ENCODE measurements around the gene DICER1. TPM values are rescaled to one million over a fixed set of nuclear protein-coding genes. Genes with fewer than 3 reads are reported as not detected.

DICER1 gene
- total RNA-seq, 1 experiment from 2014 or later, result 32.7 TPM

DNA sequence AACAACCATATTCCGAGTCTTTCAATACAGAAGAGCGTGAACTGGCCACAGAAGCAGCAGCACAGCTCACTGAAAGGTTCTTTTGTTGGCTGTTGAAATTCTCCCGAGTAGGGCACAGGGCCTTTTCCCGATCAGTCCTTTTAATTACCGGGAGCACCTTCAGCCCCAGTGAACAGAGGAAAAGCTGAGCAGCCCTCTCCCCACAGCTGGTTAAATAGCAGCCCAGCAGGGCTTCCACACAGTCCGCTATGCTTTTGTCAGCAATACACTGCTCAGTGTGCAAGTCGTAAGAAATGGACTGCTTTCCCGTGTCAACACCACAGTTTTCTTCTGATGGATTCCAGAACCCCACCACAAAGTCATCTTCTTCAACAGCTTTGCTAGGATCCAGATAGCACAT is 61.3 kb downstream of the DICER1 start:
- Histone ChIP-seq H3K4me1 (ENCODE audit: control insufficient read depth, insufficient read depth, low read length) (no peaks in the 10 kb centered on the region), H3K27me3 (ENCODE audit: control insufficient read depth, insufficient read depth, low read length) (no peaks in the 10 kb centered on the region), H3K4me3 (ENCODE audit: low read depth in 2 of 2, low read length in 2 of 2) (no peak overlapping the region), H3K9me3 (ENCODE audit: control insufficient read depth, insufficient read depth, low read depth, low read length) (no peaks in the 10 kb centered on the region), H3K36me3 (ENCODE audit: control insufficient read depth, insufficient read depth, low read length) (peaks cover 6% of the 10 kb centered on the region; the same call in 1 of the 2 replicates), H3K27ac (ENCODE audit: low read length) (no peak overlapping the region)
- in situ Hi-C loops (cut with HindIII; ENCODE audit: low pct_unique_long_range_greater_than_20kb, low sequenced_read_pairs), result no loop called here
- DNase-seq (ENCODE audit: low read depth, low spot score) (no peak), ATAC-seq (no peak)
- BruUV-seq (replicated peaks), result no TSS peak
- intact Hi-C loops (cut with micrococcal nuclease; ENCODE audit: unreplicated experiment), result no loop called here
- TF ChIP-seq TCF7L2 (IDR thresholded peaks at IDR 0.05; ENCODE audit: low read depth, low read length), result no peak
- TF ChIP-seq SIN3A (IDR thresholded peaks at IDR 0.05; ENCODE audit: borderline replicate concordance, insufficient read depth, low read depth, low read length), result no peak
- no peak for TF ChIP-seq POLR2AphosphoS5 (IDR thresholded peaks at IDR 0.05; ENCODE audit: low read depth, low read length)
- TF ChIP-seq, protein P1, sequence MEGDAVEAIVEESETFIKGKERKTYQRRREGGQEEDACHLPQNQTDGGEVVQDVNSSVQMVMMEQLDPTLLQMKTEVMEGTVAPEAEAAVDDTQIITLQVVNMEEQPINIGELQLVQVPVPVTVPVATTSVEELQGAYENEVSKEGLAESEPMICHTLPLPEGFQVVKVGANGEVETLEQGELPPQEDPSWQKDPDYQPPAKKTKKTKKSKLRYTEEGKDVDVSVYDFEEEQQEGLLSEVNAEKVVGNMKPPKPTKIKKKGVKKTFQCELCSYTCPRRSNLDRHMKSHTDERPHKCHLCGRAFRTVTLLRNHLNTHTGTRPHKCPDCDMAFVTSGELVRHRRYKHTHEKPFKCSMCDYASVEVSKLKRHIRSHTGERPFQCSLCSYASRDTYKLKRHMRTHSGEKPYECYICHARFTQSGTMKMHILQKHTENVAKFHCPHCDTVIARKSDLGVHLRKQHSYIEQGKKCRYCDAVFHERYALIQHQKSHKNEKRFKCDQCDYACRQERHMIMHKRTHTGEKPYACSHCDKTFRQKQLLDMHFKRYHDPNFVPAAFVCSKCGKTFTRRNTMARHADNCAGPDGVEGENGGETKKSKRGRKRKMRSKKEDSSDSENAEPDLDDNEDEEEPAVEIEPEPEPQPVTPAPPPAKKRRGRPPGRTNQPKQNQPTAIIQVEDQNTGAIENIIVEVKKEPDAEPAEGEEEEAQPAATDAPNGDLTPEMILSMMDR (IDR thresholded peaks at IDR 0.05), result no peak
- TF ChIP-seq, protein P2, sequence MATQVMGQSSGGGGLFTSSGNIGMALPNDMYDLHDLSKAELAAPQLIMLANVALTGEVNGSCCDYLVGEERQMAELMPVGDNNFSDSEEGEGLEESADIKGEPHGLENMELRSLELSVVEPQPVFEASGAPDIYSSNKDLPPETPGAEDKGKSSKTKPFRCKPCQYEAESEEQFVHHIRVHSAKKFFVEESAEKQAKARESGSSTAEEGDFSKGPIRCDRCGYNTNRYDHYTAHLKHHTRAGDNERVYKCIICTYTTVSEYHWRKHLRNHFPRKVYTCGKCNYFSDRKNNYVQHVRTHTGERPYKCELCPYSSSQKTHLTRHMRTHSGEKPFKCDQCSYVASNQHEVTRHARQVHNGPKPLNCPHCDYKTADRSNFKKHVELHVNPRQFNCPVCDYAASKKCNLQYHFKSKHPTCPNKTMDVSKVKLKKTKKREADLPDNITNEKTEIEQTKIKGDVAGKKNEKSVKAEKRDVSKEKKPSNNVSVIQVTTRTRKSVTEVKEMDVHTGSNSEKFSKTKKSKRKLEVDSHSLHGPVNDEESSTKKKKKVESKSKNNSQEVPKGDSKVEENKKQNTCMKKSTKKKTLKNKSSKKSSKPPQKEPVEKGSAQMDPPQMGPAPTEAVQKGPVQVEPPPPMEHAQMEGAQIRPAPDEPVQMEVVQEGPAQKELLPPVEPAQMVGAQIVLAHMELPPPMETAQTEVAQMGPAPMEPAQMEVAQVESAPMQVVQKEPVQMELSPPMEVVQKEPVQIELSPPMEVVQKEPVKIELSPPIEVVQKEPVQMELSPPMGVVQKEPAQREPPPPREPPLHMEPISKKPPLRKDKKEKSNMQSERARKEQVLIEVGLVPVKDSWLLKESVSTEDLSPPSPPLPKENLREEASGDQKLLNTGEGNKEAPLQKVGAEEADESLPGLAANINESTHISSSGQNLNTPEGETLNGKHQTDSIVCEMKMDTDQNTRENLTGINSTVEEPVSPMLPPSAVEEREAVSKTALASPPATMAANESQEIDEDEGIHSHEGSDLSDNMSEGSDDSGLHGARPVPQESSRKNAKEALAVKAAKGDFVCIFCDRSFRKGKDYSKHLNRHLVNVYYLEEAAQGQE (IDR thresholded peaks at IDR 0.05; ENCODE audit: insufficient read depth in 1 of 2, low read depth in 2 of 2, low read length in 1 of 2), result no peak
- ChIA-PET CTCF (no interaction called here), POLR2A (no interaction called here)

DNA sequence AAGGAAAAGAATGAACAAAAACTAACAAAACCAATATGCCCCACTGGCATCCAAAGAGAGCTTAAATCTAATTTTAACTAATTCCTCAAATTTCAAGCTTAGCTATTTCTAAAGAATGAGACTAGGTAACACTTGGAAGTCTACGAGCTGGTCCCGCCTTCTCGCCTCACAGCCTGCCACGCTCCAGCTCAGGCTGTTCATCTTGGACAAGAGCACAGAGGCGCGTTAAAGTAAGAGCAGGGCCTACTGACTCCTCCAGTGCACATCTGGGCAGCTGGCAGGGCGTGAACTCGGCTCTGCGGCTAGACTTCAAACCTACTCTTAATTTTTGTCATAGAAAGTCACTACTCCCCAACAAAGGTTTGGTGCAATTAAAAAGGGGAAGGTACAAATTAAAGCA is 64.6 kb downstream of the DICER1 start:
- in situ Hi-C loops (cut with HindIII; ENCODE audit: low pct_unique_long_range_greater_than_20kb, low sequenced_read_pairs), result no loop called here
- intact Hi-C loops (cut with micrococcal nuclease; ENCODE audit: unreplicated experiment), result no loop called here
- no peak overlapping the region for H3K27ac ChIP-seq (ENCODE audit: low read length)
- DNase-seq (ENCODE audit: low read depth, low spot score), result no peak
- no peaks in the 10 kb centered on the region for H3K9me3 ChIP-seq (ENCODE audit: control insufficient read depth, insufficient read depth, low read depth, low read length)
- no peak overlapping the region for H3K4me3 ChIP-seq (ENCODE audit: low read depth in 2 of 2, low read length in 2 of 2)
- POLR2A ChIA-PET, result no interaction called here
- no peak for ATAC-seq
- no peak for TF ChIP-seq POLR2AphosphoS5 (IDR thresholded peaks at IDR 0.05; ENCODE audit: low read depth, low read length)
- H3K36me3 ChIP-seq (ENCODE audit: control insufficient read depth, insufficient read depth, low read length), result peaks cover 9% of the 10 kb centered on the region; the same call in 1 of the 2 replicates
- CTCF ChIA-PET, result no interaction called here
- no peaks in the 10 kb centered on the region for H3K27me3 ChIP-seq (ENCODE audit: control insufficient read depth, insufficient read depth, low read length)
- H3K4me1 ChIP-seq (ENCODE audit: control insufficient read depth, insufficient read depth, low read length), result no peaks in the 10 kb centered on the region
- BruUV-seq (replicated peaks), result no TSS peak

DNA sequence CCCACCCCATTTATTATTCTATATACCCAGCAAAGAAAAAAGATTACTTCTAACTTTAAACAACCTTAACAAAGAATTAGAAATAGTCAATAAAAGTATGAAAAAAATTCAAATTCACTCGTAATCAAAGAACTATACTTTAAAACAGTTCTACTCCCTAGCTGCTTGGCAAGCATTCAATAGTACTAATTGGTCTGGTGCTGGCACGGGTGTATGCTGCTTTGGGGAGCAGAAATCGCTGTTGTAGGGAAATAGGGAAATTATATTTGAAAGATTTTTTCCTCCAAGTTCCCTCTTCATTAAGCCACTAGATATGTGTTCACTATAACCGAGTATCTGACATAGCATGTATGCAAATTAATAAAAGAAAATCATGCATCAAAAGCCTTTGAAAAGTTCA is 65.7 kb downstream of the DICER1 start:
- DNase-seq (ENCODE audit: low read depth, low spot score) (no peak), ATAC-seq (no peak)
- Histone ChIP-seq H3K36me3 (ENCODE audit: control insufficient read depth, insufficient read depth, low read length) (peaks cover 8% of the 10 kb centered on the region; the same call in 1 of the 2 replicates), H3K27ac (ENCODE audit: low read length) (no peak overlapping the region), H3K4me3 (ENCODE audit: low read depth in 2 of 2, low read length in 2 of 2) (no peak overlapping the region), H3K4me1 (ENCODE audit: control insufficient read depth, insufficient read depth, low read length) (no peaks in the 10 kb centered on the region), H3K27me3 (ENCODE audit: control insufficient read depth, insufficient read depth, low read length) (no peaks in the 10 kb centered on the region), H3K9me3 (ENCODE audit: control insufficient read depth, insufficient read depth, low read depth, low read length) (no peaks in the 10 kb centered on the region)
- intact Hi-C loops (cut with micrococcal nuclease; ENCODE audit: unreplicated experiment) (no loop called here), in situ Hi-C loops (cut with HindIII; ENCODE audit: low pct_unique_long_range_greater_than_20kb, low sequenced_read_pairs) (no loop called here)
- ChIA-PET CTCF (no interaction called here), POLR2A (no interaction called here)
- no TSS peak for BruUV-seq (replicated peaks)
- TF ChIP-seq, protein P2 (IDR thresholded peaks at IDR 0.05; ENCODE audit: insufficient read depth in 1 of 2, low read depth in 2 of 2, low read length in 1 of 2), result no peak
- no peak for TF ChIP-seq SIN3A (IDR thresholded peaks at IDR 0.05; ENCODE audit: borderline replicate concordance, insufficient read depth, low read depth, low read length)
